ENCODE measurements around the gene MOSPD3. TPM values are rescaled to one million over a fixed set of nuclear protein-coding genes. Genes with fewer than 3 reads are reported as not detected.

The MOSPD3 gene
- total and polyA plus RNA-seq, 2 of the 8 experiments (the other 6 are each of a cell fraction or from before 2014, with no cell fraction given): 20.7 to 21.4 TPM

- Histone ChIP-seq H4K20me1 (replicated peaks in 1 of 2; ENCODE audit: control insufficient read depth in 1 of 2, insufficient read depth in 2 of 2, low read length in 2 of 2) (peaks cover 2 to 14% of the 10 kb centered on the region in 2 experiments), H3K4me3 (ENCODE audit: extremely low read depth in 1 of 4, insufficient read depth in 2 of 4, low read depth in 3 of 4, low read length in 4 of 4) (peak overlapping the region in 2 of 4 experiments; percentile 4 to 80; a peak in 4 of 8 replicates), H2BK5ac (ENCODE audit: low read depth, low read length) (peak overlapping the region; percentile 76; the same call in 1 of the 2 replicates), H2BK12ac (ENCODE audit: low read depth, low read length) (peak overlapping the region; percentile 30; the same call in 1 of the 2 replicates), H3K23me2 (ENCODE audit: low read depth, low read length) (peaks cover 17% of the 10 kb centered on the region), H3K4ac (replicated peaks; ENCODE audit: insufficient read length, low read depth, low read length) (no peak overlapping the region), H3K9ac (replicated peaks in 1 of 4; ENCODE audit: extremely low read depth in 1 of 4, low read depth in 3 of 4, low read length in 3 of 4) (peak overlapping the region in 1 of 4 experiments; percentile 31; a peak in 1 of 7 replicates), H3K27me3 (replicated peaks in 1 of 4; ENCODE audit: control insufficient read depth in 3 of 4, extremely low read depth in 1 of 4, insufficient read depth in 3 of 4, low read length in 3 of 4) (peaks cover 0 to 2% (median 0%) of the 10 kb centered on the region in 4 experiments; a peak in 1 of 7 replicates), H3K4me1 (replicated peaks in 1 of 4; ENCODE audit: control insufficient read depth in 3 of 4, insufficient read depth in 4 of 4, low read length in 3 of 4) (peaks cover 0 to 22% (median 13%) of the 10 kb centered on the region in 4 experiments; a peak in 6 of 7 replicates), H2AK5ac (ENCODE audit: low read depth, low read length) (0 out of 2 replicates have a peak overlapping the region, but pooled peaks have one; percentile 56), H3K18ac (ENCODE audit: extremely low read depth, low read length) (no peak overlapping the region), H3K14ac (ENCODE audit: insufficient read length) (no peak overlapping the region), H3K56ac (replicated peaks; ENCODE audit: insufficient read length, low read depth, low read length) (no peak overlapping the region), H2BK20ac (ENCODE audit: low read length) (no peak overlapping the region), H3K27ac (ENCODE audit: low read depth, low read length) (peak overlapping the region; percentile 29), H3K23ac (ENCODE audit: insufficient read length) (no peak overlapping the region), H3K79me1 (ENCODE audit: low read depth, low read length) (peaks cover 5% of the 10 kb centered on the region), H2BK120ac (replicated peaks; ENCODE audit: low read depth, low read length) (no peak overlapping the region), H4K8ac (ENCODE audit: extremely low read depth, insufficient read depth, low read length) (no peak overlapping the region), H4K91ac (replicated peaks; ENCODE audit: insufficient read length, low read length) (peak overlapping the region; percentile 12), H4K5ac (ENCODE audit: insufficient read length, low read depth, low read length) (no peak overlapping the region), H3K36me3 (ENCODE audit: control insufficient read depth in 2 of 4, insufficient read depth in 4 of 4, low read length in 3 of 4) (peaks cover 15 to 26% (median 18%) of the 10 kb centered on the region in 4 experiments), H3K4me2 (ENCODE audit: insufficient read depth in 1 of 2, low read depth in 2 of 2, low read length in 2 of 2) (peak overlapping the region; percentile 75 to 92), H2AFZ (ENCODE audit: low read length) (no peak overlapping the region), H3K9me3 (ENCODE audit: insufficient read depth in 2 of 2, low read depth in 1 of 2, low read length in 1 of 2) (no peaks in the 10 kb centered on the region), H3K79me2 (ENCODE audit: control insufficient read depth in 1 of 2, insufficient read depth in 2 of 2, low read length in 2 of 2) (peaks cover 0 to 11% of the 10 kb centered on the region in 2 experiments; a peak in 1 of 4 replicates), H2BK15ac (ENCODE audit: low read length) (no peak overlapping the region)
- POLR2A ChIA-PET (ENCODE audit: partially characterized antibody): interaction anchor here (1.0 to 10.0 kb wide), 13 partner anchors 9 to 154 kb away, joined by 3 to 172 read pairs (median 4); partner anchors contain the start of genes PCOLCE, PPP1R35, SAP25 and ZCWPW1
- CTCF ChIA-PET (ENCODE audit: partially characterized antibody): interaction anchor here (0.6 to 11.4 kb wide), 17 partner anchors 11 to 1820 kb away, joined by 3 to 171 read pairs (median 4); partner anchors contain the start of genes POP7 and SAP25
- FAIRE-seq (no peak), DNase-seq (ENCODE audit: low read depth in 1 of 2, low spot score in 2 of 2) (no peak)
- 79% methylated on average over 23 of the region's 23 CpGs; no CpG with 5 or more reads in 1 of the 2 experiments for WGBS, 2 experiments (ENCODE audit: extremely low coverage in 1 of 2, insufficient coverage in 1 of 2, insufficient read length in 1 of 2, insufficient replicate concordance in 2 of 2, low coverage in 1 of 2, low lambda C conversion rate in 2 of 2, missing lambda C conversion rate in 1 of 2)
- TF ChIP-seq RBBP5 (IDR thresholded peaks at IDR 0.05; ENCODE audit: borderline replicate concordance, low read depth, low read length) (no peak), ZNF274 (IDR thresholded peaks at IDR 0.05; ENCODE audit: borderline replicate concordance, extremely low read depth, low read length) (no peak), FOSL1 (IDR thresholded peaks at IDR 0.05; ENCODE audit: insufficient read depth, low read depth, low read length) (no peak), EP300 (IDR thresholded peaks at IDR 0.05; ENCODE audit: borderline replicate concordance in 1 of 2, low read depth in 2 of 2, low read length in 2 of 2) (no peak), SP2 (IDR thresholded peaks at IDR 0.05; ENCODE audit: low read length) (no peak), SIX5 (IDR thresholded peaks at IDR 0.05; ENCODE audit: low read depth, low read length) (no peak), NANOG (IDR thresholded peaks at IDR 0.05; ENCODE audit: insufficient read depth, low read depth, low read length, poor library complexity, severe bottlenecking) (no peak), CBX5 (IDR thresholded peaks at IDR 0.05; ENCODE audit: low read depth, low read length) (no peak), TEAD4 (IDR thresholded peaks at IDR 0.05; ENCODE audit: low read depth, low read length) (no peak), TCF12 (IDR thresholded peaks at IDR 0.05; ENCODE audit: low read depth, low read length) (no peak)
These were observed 28.9 kb upstream of the MOSPD3 start for GRCh38 chr7:100583132-100584053.
